ENCODE data around the gene CCK. TPM values are rescaled to one million over a fixed set of nuclear protein-coding genes. Genes with fewer than 3 reads are reported as not detected.
A peak's percentile ranks its signal among the peaks of the same experiment; 100 is the strongest.

The CCK gene
- total RNA-seq, 1 experiment from 2014 or later: not detected

DNA sequence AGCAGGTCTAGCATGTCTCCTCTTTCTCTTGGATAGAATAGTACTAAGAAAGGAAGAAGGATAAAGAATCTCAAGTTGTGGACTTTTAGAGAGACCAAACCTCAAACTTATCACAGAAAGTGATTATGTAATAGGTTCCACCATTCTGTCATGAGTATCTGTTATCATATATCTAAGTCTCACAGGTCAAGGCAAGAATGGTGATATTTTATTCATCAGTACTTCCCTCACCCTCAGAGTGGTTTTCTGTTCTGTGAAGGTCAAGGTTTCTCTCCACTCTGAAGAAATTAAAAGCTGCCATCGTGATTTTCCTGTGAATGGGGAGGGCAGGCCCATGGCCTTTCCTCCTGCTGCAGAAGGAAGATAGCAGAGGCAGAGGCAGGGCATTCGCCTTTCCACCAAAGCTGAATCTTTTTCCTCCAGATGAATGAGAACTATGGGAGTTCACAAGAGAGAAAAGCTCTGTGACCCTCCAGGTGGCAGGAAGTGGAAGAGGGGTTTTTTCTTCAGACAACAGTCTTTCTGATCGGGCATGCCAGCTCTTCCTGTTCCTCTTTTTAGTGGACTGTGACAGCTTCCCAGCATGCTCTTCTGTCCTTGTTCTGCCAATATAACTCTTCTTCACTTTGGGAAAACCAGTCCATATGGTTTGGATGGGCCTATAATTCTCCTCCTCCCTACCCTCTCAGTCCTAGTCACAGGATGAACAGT lies 37.1 kb upstream of the CCK start:
- Mint-ChIP-seq H3K4me3 (ENCODE audit: unreplicated experiment) (no peak overlapping the region), H3K27me3 (ENCODE audit: insufficient read depth, unreplicated experiment) (peaks cover 24% of the 10 kb centered on the region), H3K4me1 (ENCODE audit: insufficient read depth, unreplicated experiment) (no peaks in the 10 kb centered on the region), H3K27ac (ENCODE audit: low read depth, unreplicated experiment) (no peak overlapping the region), H3K36me3 (ENCODE audit: insufficient read depth, unreplicated experiment) (no peaks in the 10 kb centered on the region), H3K9me3 (ENCODE audit: unreplicated experiment) (no peaks in the 10 kb centered on the region)
- intact Hi-C loops (cut with micrococcal nuclease): loop anchor here (5.0 kb wide), 1 partner anchor 46 kb away; no protein-coding TSS in a partner anchor
- BruUV-seq (replicated peaks): no TSS peak
- ChIA-PET POLR2A (no interaction called here), CTCF (no interaction called here)
- TF ChIP-seq, protein P1, sequence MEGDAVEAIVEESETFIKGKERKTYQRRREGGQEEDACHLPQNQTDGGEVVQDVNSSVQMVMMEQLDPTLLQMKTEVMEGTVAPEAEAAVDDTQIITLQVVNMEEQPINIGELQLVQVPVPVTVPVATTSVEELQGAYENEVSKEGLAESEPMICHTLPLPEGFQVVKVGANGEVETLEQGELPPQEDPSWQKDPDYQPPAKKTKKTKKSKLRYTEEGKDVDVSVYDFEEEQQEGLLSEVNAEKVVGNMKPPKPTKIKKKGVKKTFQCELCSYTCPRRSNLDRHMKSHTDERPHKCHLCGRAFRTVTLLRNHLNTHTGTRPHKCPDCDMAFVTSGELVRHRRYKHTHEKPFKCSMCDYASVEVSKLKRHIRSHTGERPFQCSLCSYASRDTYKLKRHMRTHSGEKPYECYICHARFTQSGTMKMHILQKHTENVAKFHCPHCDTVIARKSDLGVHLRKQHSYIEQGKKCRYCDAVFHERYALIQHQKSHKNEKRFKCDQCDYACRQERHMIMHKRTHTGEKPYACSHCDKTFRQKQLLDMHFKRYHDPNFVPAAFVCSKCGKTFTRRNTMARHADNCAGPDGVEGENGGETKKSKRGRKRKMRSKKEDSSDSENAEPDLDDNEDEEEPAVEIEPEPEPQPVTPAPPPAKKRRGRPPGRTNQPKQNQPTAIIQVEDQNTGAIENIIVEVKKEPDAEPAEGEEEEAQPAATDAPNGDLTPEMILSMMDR (IDR thresholded peaks at IDR 0.05; ENCODE audit: unreplicated experiment): no peak
- no peak for DNase-seq (ENCODE audit: unreplicated experiment)

DNA sequence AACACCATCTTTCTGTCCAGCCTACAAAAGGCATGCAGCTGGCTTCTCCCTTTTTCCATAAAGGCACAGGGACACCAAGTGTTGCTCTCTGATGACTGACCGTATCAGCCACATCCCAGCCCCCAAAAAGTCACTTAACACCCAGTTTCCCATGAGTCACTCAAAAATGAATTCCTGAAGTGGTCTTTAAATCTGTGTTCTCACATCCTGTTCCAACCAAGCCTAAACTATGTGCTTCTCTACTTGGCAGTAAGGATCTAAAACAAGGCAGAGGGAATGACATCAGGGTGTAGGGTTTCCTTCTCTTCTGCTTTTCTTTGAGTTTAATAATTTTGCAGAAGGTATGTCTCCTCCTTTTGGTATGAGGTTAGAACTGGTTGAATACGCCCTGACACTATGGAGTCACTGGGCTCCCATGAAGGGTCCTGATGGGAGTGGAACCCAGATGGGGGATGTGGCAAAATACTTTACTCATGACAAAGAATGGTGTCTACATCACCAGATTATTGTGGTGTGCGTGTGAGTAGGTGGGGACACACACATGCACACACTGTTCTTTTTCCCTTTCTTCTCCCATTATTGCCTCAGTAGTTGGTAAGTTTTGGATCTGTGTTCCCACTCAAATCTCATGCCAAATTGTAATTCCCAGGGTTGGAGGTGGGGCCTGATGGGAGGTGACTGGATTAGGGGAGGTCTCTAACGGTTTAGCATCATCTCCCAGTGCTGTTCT lies 35.6 kb upstream of the CCK start:
- ChIA-PET POLR2A (no interaction called here), CTCF (interaction anchor here (0.6 kb wide), 1 partner anchor 110 kb away, joined by 3 read pairs; no protein-coding TSS in a partner anchor)
- Mint-ChIP-seq H3K4me3 (ENCODE audit: unreplicated experiment) (no peak overlapping the region), H3K36me3 (ENCODE audit: insufficient read depth, unreplicated experiment) (no peaks in the 10 kb centered on the region), H3K9me3 (ENCODE audit: unreplicated experiment) (no peaks in the 10 kb centered on the region), H3K27ac (ENCODE audit: low read depth, unreplicated experiment) (no peak overlapping the region), H3K4me1 (ENCODE audit: insufficient read depth, unreplicated experiment) (no peaks in the 10 kb centered on the region), H3K27me3 (ENCODE audit: insufficient read depth, unreplicated experiment) (peaks cover 39% of the 10 kb centered on the region)
- DNase-seq (ENCODE audit: unreplicated experiment): no peak
- BruUV-seq (replicated peaks): no TSS peak
- intact Hi-C loops (cut with micrococcal nuclease): loop anchor here (5.0 kb wide), 1 partner anchor 44 kb away; no protein-coding TSS in a partner anchor
- TF ChIP-seq, protein P1 (IDR thresholded peaks at IDR 0.05; ENCODE audit: unreplicated experiment): no peak

DNA sequence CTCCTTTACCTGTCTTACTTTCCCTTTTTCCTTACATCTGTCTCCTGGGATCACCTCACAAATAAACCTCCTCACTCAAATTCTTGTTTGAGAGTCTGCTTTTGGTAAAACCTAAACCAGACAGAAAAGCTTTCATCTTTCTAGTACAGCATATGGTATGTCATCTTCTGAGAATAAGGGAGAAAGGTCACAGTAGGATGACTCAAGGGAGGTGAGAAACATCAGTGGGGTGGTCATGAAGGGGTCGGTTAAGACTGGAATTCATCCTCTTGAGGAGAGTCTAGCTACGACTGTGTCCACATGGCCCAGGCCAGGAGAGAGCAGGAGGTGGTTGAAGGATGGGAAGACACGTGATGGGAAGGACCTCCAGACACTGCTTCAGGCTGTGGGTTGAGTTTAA lies 34.8 kb upstream of the CCK start:
- POLR2A ChIA-PET: no interaction called here
- no peaks in the 10 kb centered on the region for H3K4me1 Mint-ChIP-seq (ENCODE audit: insufficient read depth, unreplicated experiment)
- H3K4me3 Mint-ChIP-seq (ENCODE audit: unreplicated experiment): no peak overlapping the region
- H3K27me3 Mint-ChIP-seq (ENCODE audit: insufficient read depth, unreplicated experiment): peaks cover 47% of the 10 kb centered on the region
- CTCF ChIA-PET: interaction anchor here (0.5 to 0.6 kb wide), 2 partner anchors 109 to 1824 kb away, joined by 3 read pairs; partner anchors contain the start of gene ZNF619
- intact Hi-C loops (cut with micrococcal nuclease): loop anchor here (5.0 kb wide), 1 partner anchor 43 kb away; no protein-coding TSS in a partner anchor
- H3K27ac Mint-ChIP-seq (ENCODE audit: low read depth, unreplicated experiment): no peak overlapping the region
- no peak for DNase-seq (ENCODE audit: unreplicated experiment)
- H3K9me3 Mint-ChIP-seq (ENCODE audit: unreplicated experiment): no peaks in the 10 kb centered on the region
- TF ChIP-seq, protein P1 (IDR thresholded peaks at IDR 0.05; ENCODE audit: unreplicated experiment): no peak
- BruUV-seq (replicated peaks): no TSS peak
- no peaks in the 10 kb centered on the region for H3K36me3 Mint-ChIP-seq (ENCODE audit: insufficient read depth, unreplicated experiment)

DNA sequence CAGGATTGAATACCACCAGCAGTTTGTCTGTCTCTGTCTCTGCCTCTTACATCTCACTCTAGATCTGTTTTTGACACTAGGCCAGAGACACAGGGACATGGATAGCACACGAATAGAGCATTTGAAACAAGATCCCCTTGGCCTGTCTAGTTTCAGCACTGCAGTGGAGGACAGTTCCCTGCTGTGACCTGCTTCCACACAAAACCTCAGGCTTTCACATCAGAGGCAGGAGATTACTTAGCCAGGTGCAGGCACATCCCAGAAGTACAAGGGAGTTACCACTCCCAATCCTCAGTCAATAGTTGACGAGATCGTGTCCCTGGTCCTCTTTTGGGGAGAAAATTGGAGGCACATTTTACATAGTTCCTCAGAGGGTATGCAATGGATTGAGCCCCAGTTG lies 34.0 kb upstream of the CCK start:
- BruUV-seq (replicated peaks): no TSS peak
- no peak overlapping the region for H3K4me3 Mint-ChIP-seq (ENCODE audit: unreplicated experiment)
- DNase-seq (ENCODE audit: unreplicated experiment): peak; percentile 68
- POLR2A ChIA-PET: no interaction called here
- CTCF ChIA-PET: no interaction called here
- intact Hi-C loops (cut with micrococcal nuclease): loop anchor here (5.0 kb wide), 1 partner anchor 43 kb away; no protein-coding TSS in a partner anchor
- no peaks in the 10 kb centered on the region for H3K36me3 Mint-ChIP-seq (ENCODE audit: insufficient read depth, unreplicated experiment)
- H3K27ac Mint-ChIP-seq (ENCODE audit: low read depth, unreplicated experiment): no peak overlapping the region
- H3K9me3 Mint-ChIP-seq (ENCODE audit: unreplicated experiment): peaks cover 6% of the 10 kb centered on the region
- TF ChIP-seq, protein P1 (IDR thresholded peaks at IDR 0.05; ENCODE audit: unreplicated experiment): no peak
- H3K4me1 Mint-ChIP-seq (ENCODE audit: insufficient read depth, unreplicated experiment): no peaks in the 10 kb centered on the region
- H3K27me3 Mint-ChIP-seq (ENCODE audit: insufficient read depth, unreplicated experiment): peaks cover 49% of the 10 kb centered on the region

Data from MCF 10A (cell line).